Femur (tissue), 1 donor: ENCODE measurements around the gene EIF2AK3.

Experiments
- DNase-seq: peaks from one replicate; pipeline ENCODE4 v3.0.0-alpha.2; 2017

Gene EIF2AK3

GRCh38 chr2:88537640-88538039 lies 89.6 kb downstream of the EIF2AK3 start:
- DNase-seq: no peak

- no peak for DNase-seq
These were observed 97.2 kb downstream of the EIF2AK3 start for GRCh38 chr2:88530081-88530480.

- no peak for DNase-seq
These were observed 105.7 kb downstream of the EIF2AK3 start for GRCh38 chr2:88521445-88522073.

- DNase-seq: no peak
These were observed 109.5 kb downstream of the EIF2AK3 start for GRCh38 chr2:88517759-88518201.
